Motor neuron (in vitro differentiated cells): ENCODE results near the gene GRAP2. TPM values are rescaled to one million over a fixed set of nuclear protein-coding genes. Genes with fewer than 3 reads are reported as not detected.
A peak's percentile ranks its signal among the peaks of the same experiment; 100 is the strongest.

Source experiments
- ATAC-seq, 8 experiments: fragments of 200-7000 bp; cut with Tn5 transposase; replicated peaks in 6 of 8; 2 replicates each; pipeline ENCODE4 v1.8.0; 2021; ENCODE audit warnings: mild to moderate bottlenecking in 8 of 8, moderate library complexity in 8 of 8
- H3K27ac ChIP-seq, 2 donors: fragments of 250-450 bp; sonication (Bioruptor Pico); 2 replicates each; pipeline ENCODE4 v1.9.0; 2021; ENCODE audit warnings: antibody characterized with exemption in 2 of 2, mild to moderate bottlenecking in 2 of 2, moderate library complexity in 1 of 2
- H3K4me1 ChIP-seq, 2 donors: fragments of 250-450 bp; sonication (Bioruptor Pico); replicated peaks in 1 of 2; 2 replicates each; pipeline ENCODE4 v1.6.1; 2021; ENCODE audit warnings: antibody characterized with exemption in 2 of 2, mild to moderate bottlenecking in 2 of 2, moderate library complexity in 1 of 2
- H3K4me3 ChIP-seq, 5 donors: fragments of 250-450 bp; sonication (Bioruptor Pico); 2 replicates each; pipeline ENCODE4 v1.9.0; 2021; ENCODE audit warnings: antibody characterized with exemption in 5 of 5, mild to moderate bottlenecking in 5 of 5, moderate library complexity in 4 of 5
- WGBS, 10 experiments: fragments of 450-650 bp; shearing (Covaris generic); methylation state at CpG; one replicate each; pipeline ENCODE4 v1.0.0; 2022; 5-methylcytosine and 5-hydroxymethylcytosine counted together
- in situ Hi-C, 9 experiments: fragments of 400-800 bp; cut with MboI; loops; one replicate each; pipeline ENCODE4 v1.15.0; 2021; ENCODE audit warnings: low sequenced_read_pairs in 9 of 9, low pct_unique_long_range_greater_than_20kb in 2 of 9; ENCODE audit not compliant: unreplicated experiment in 9 of 9
- total RNA-seq, 8 experiments: library from RNA; unstranded; fragments of 300-600 nt; gene quantifications; 2 replicates each; pipeline versions ENCODE4 v1.2.3 to v1.2.4, GENCODE V29; 2022

The GRAP2 gene
- total RNA-seq, 8 experiments from 2014 or later = 0.46 to 1.2 (median 0.76) TPM; not detected in 3

DNA sequence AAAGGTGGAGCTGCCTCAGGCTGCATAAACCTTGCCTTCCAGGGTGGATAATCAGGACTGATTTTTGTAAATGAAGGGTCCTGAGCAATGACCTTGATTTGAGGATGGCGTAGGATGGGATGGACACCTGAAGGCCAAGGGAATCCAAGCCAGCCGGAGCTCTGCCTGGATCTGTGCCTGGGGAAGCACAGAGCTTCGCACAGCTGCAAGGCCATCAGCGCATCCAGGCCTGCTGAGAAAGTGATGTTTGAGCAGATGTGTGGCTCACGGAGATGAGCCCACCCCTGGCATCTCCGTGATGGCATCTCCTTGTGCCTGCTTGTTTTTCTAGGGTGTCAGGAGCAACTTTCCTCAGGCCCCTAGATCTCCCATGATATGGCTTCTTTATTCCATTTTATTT is 117.2 kb downstream of the GRAP2 start:
- Histone ChIP-seq H3K27ac (no peak overlapping the region), H3K4me3 (no peak overlapping the region), H3K4me1 (peaks cover 5 to 6% of the 10 kb centered on the region in 2 donors)
- no peak for ATAC-seq
- 66 to 90% (median 86%) methylated on average over 2 to 5 of the region's 6 CpGs; no CpG with 5 or more reads in 5 of the 10 experiments for WGBS, 10 experiments
- in situ Hi-C loops = no loop called here

GRCh38 chr22:40019100-40019499 is 118.2 kb downstream of the GRAP2 start:
- in situ Hi-C loops = no loop called here
- H3K4me1 ChIP-seq = peaks cover 12 to 13% of the 10 kb centered on the region in 2 donors
- no peak overlapping the region for H3K4me3 ChIP-seq
- ATAC-seq = no peak
- 0 to 100% (median 81%) methylated on average over 1 to 7 of the region's 9 CpGs; no CpG with 5 or more reads in 4 of the 10 experiments for WGBS, 10 experiments
- H3K27ac ChIP-seq = no peak overlapping the region

GRCh38 chr22:40020956-40021355 is 120.1 kb downstream of the GRAP2 start:
- no peak for ATAC-seq
- H3K27ac ChIP-seq = no peak overlapping the region
- in situ Hi-C loops = no loop called here
- no peak overlapping the region for H3K4me3 ChIP-seq
- peaks cover 15 to 17% of the 10 kb centered on the region in 2 donors for H3K4me1 ChIP-seq
- 20 to 92% (median 63%) methylated on average over 1 to 2 of the region's 7 CpGs; no CpG with 5 or more reads in 6 of the 10 experiments for WGBS, 10 experiments

DNA sequence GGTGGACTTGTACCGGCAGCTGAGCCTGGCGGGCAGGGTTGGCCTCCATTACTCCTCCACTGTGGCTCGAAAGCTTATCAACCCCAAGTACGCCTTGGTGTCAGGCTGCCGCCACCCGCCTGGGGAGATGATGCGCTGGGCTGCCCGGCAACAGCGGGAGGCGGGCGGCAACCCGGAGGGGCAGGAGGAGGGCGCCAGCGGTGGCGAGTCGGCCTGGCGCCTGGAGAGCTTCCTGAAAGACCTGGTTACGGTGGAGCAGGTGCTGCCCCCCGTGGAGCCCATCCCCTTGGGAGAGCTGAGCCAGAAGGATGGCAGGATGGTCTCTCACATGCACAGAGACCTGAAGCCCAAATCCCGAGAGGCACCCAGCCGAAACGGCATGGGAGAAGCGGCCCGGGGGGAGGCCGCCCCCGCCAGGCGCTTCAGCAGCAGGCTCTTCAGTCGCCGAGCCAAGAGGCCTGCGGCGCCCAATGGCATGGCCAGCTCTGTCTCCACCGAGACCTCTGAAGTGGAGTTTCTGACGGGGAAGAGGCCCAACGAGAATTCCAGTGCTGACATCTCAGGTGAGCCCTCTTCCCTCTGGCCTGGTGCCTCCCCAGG is 120.6 kb downstream of the GRAP2 start:
- ATAC-seq = no peak
- WGBS, 10 experiments = 60 to 100% (median 90%) methylated on average over 1 to 8 of the region's 34 CpGs; no CpG with 5 or more reads in 5 of the 10 experiments
- in situ Hi-C loops = no loop called here

GRCh38 chr22:40022536-40023240 is 121.8 kb downstream of the GRAP2 start:
- peak in 5 of 8 experiments; percentile 2 to 75 (median 20) for ATAC-seq
- Histone ChIP-seq H3K4me3 (no peak overlapping the region), H3K27ac (no peak overlapping the region), H3K4me1 (peaks cover 15 to 17% of the 10 kb centered on the region in 2 donors)
- in situ Hi-C loops = no loop called here
- 54 to 100% (median 92%) methylated on average over 1 to 3 of the region's 11 CpGs; no CpG with 5 or more reads in 6 of the 10 experiments for WGBS, 10 experiments

More for the DNA sequence above, 120.6 kb downstream of the GRAP2 start:
- Histone ChIP-seq H3K27ac (no peak overlapping the region), H3K4me1 (peaks cover 15 to 17% of the 10 kb centered on the region in 2 donors), H3K4me3 (no peak overlapping the region)

Other genes with a start within 250 kb of the GRAP2 start
- gene ENTHD1, start 7.3 kb upstream of the GRAP2 start, total RNA-seq = under 1 TPM in 2 of 8 experiments, not detected in 6; 0.04 to 0.38 TPM
- gene TMA7B, start 59.3 kb downstream of the GRAP2 start, total RNA-seq = under 1 TPM in 3 of 8 experiments, not detected in 5; 0.14 to 0.31 (median 0.28) TPM
- gene FAM83F, start 93.9 kb downstream of the GRAP2 start, total RNA-seq = under 1 TPM; under 0.01 to 0.47 (median 0.22) TPM